ENCODE results near the gene WDR55.
A peak's percentile ranks its signal among the peaks of the same experiment; 100 is the strongest.
"Not testable (repeated sequence)": the region's sequence is repeated elsewhere in the genome, so short reads cannot be mapped to it uniquely, and the experiment has no call there.

The WDR55 gene

GRCh38 chr5:140678993-140679392, 14.3 kb downstream of the WDR55 start:
- Histone ChIP-seq H3K9me3 (ENCODE audit: control insufficient read depth in 2 of 2, low read length in 2 of 2) (no peaks in the 10 kb centered on the region), H3K4me1 (ENCODE audit: control insufficient read depth, insufficient read depth, low read length) (no peaks in the 10 kb centered on the region), H3K36me3 (ENCODE audit: control insufficient read depth in 2 of 2, insufficient read depth in 2 of 2, low read length in 2 of 2) (peaks cover 48 to 59% of the 10 kb centered on the region in 2 donors), H3K27ac (ENCODE audit: low read length) (no peak overlapping the region), H3K27me3 (ENCODE audit: control insufficient read depth in 1 of 2, insufficient read depth in 2 of 2, low read length in 2 of 2) (no peaks in the 10 kb centered on the region), H3K4me3 (ENCODE audit: low read length in 2 of 2) (no peak overlapping the region), H3K9ac (ENCODE audit: low read length in 2 of 2) (no peak overlapping the region)

GRCh38 chr5:140690376-140690932, 25.8 kb downstream of the WDR55 start:
- peak overlapping the region; percentile 69 for H3K27ac ChIP-seq (ENCODE audit: low read length)
- peaks cover 14% of the 10 kb centered on the region in 2 donors for H3K36me3 ChIP-seq (ENCODE audit: control insufficient read depth in 2 of 2, insufficient read depth in 2 of 2, low read length in 2 of 2)
- peak overlapping the region; percentile 81 to 91 for H3K9ac ChIP-seq (ENCODE audit: low read length in 2 of 2)
- H3K9me3 ChIP-seq (ENCODE audit: control insufficient read depth in 2 of 2, low read length in 2 of 2) = no peaks in the 10 kb centered on the region
- H3K4me3 ChIP-seq (ENCODE audit: low read length in 2 of 2) = peak overlapping the region; percentile 81 to 98
- H3K4me1 ChIP-seq (ENCODE audit: control insufficient read depth, insufficient read depth, low read length) = peaks cover 17% of the 10 kb centered on the region
- H3K27me3 ChIP-seq (ENCODE audit: control insufficient read depth in 1 of 2, insufficient read depth in 2 of 2, low read length in 2 of 2) = no peaks in the 10 kb centered on the region

GRCh38 chr5:140690941-140691924, 26.5 kb downstream of the WDR55 start, which contains the start of the genes HARS1 and HARS2:
Gene HARS1 (minus strand): TSS chr5:140691370. CDS start chr5:140691304, 66 bp downstream.
Gene HARS2 (plus strand): TSS chr5:140691455. CDS start chr5:140691649, 194 bp downstream.
- Histone ChIP-seq H3K9ac (ENCODE audit: low read length in 2 of 2) (peak within 1 kb of the TSS; percentile 81 to 91), H3K4me3 (ENCODE audit: low read length in 2 of 2) (peak within 1 kb of the TSS; percentile 81 to 98), H3K27me3 (ENCODE audit: control insufficient read depth in 1 of 2, insufficient read depth in 2 of 2, low read length in 2 of 2) (no peaks in the 10 kb centered on the region), H3K4me1 (ENCODE audit: control insufficient read depth, insufficient read depth, low read length) (peaks cover 17% of the 10 kb centered on the region), H3K9me3 (ENCODE audit: control insufficient read depth in 2 of 2, low read length in 2 of 2) (no peaks in the 10 kb centered on the region), H3K36me3 (ENCODE audit: control insufficient read depth in 2 of 2, insufficient read depth in 2 of 2, low read length in 2 of 2) (peaks cover 21 to 22% of the 10 kb centered on the region in 2 donors), H3K27ac (ENCODE audit: low read length) (peak within 1 kb of the TSS; percentile 69)

GRCh38 chr5:140694276-140694675, 29.6 kb downstream of the WDR55 start:
- Histone ChIP-seq H3K4me1 (ENCODE audit: control insufficient read depth, insufficient read depth, low read length) (peaks cover 17% of the 10 kb centered on the region), H3K27ac (ENCODE audit: low read length) (no peak overlapping the region), H3K27me3 (ENCODE audit: control insufficient read depth in 1 of 2, insufficient read depth in 2 of 2, low read length in 2 of 2) (no peaks in the 10 kb centered on the region), H3K4me3 (ENCODE audit: low read length in 2 of 2) (no peak overlapping the region), H3K36me3 (ENCODE audit: control insufficient read depth in 2 of 2, insufficient read depth in 2 of 2, low read length in 2 of 2) (peaks cover 43 to 50% of the 10 kb centered on the region in 2 donors), H3K9ac (ENCODE audit: low read length in 2 of 2) (no peak overlapping the region), H3K9me3 (ENCODE audit: control insufficient read depth in 2 of 2, low read length in 2 of 2) (no peaks in the 10 kb centered on the region)

GRCh38 chr5:140696891-140697492, 32.3 kb downstream of the WDR55 start:
- peaks cover 24% of the 10 kb centered on the region for H3K4me1 ChIP-seq (ENCODE audit: control insufficient read depth, insufficient read depth, low read length)
- H3K4me3 ChIP-seq (ENCODE audit: low read length in 2 of 2) = no peak overlapping the region
- H3K9ac ChIP-seq (ENCODE audit: low read length in 2 of 2) = no peak overlapping the region
- peaks cover 46 to 55% of the 10 kb centered on the region in 2 donors for H3K36me3 ChIP-seq (ENCODE audit: control insufficient read depth in 2 of 2, insufficient read depth in 2 of 2, low read length in 2 of 2)
- no peaks in the 10 kb centered on the region for H3K9me3 ChIP-seq (ENCODE audit: control insufficient read depth in 2 of 2, low read length in 2 of 2)
- no peaks in the 10 kb centered on the region for H3K27me3 ChIP-seq (ENCODE audit: control insufficient read depth in 1 of 2, insufficient read depth in 2 of 2, low read length in 2 of 2)
- H3K27ac ChIP-seq (ENCODE audit: low read length) = no peak overlapping the region

- H3K4me3 ChIP-seq (ENCODE audit: low read length in 2 of 2) = peak within 1 kb of the TSS; percentile 89 to 96
- peaks cover 58 to 61% of the 10 kb centered on the region in 2 donors for H3K36me3 ChIP-seq (ENCODE audit: control insufficient read depth in 2 of 2, insufficient read depth in 2 of 2, low read length in 2 of 2)
- peaks cover 14% of the 10 kb centered on the region for H3K4me1 ChIP-seq (ENCODE audit: control insufficient read depth, insufficient read depth, low read length)
- H3K9me3 ChIP-seq (ENCODE audit: control insufficient read depth in 2 of 2, low read length in 2 of 2) = no peaks in the 10 kb centered on the region
- no peaks in the 10 kb centered on the region for H3K27me3 ChIP-seq (ENCODE audit: control insufficient read depth in 1 of 2, insufficient read depth in 2 of 2, low read length in 2 of 2)
- peak within 1 kb of the TSS; percentile 82 to 96 for H3K9ac ChIP-seq (ENCODE audit: low read length in 2 of 2)
- peak within 1 kb of the TSS; percentile 70 for H3K27ac ChIP-seq (ENCODE audit: low read length)
These were observed 35.8 kb downstream of the WDR55 start, which contains the start of gene ZMAT2 for GRCh38 chr5:140700177-140701144. Gene ZMAT2 (plus strand): TSS chr5:140700447. CDS start chr5:140700461, 14 bp downstream.

- H3K9ac ChIP-seq (ENCODE audit: low read length in 2 of 2) = no peak overlapping the region
- H3K4me3 ChIP-seq (ENCODE audit: low read length in 2 of 2) = no peak overlapping the region
- H3K27me3 ChIP-seq (ENCODE audit: control insufficient read depth in 1 of 2, insufficient read depth in 2 of 2, low read length in 2 of 2) = no peaks in the 10 kb centered on the region
- no peak overlapping the region for H3K27ac ChIP-seq (ENCODE audit: low read length)
- H3K36me3 ChIP-seq (ENCODE audit: control insufficient read depth in 2 of 2, insufficient read depth in 2 of 2, low read length in 2 of 2) = peaks cover 26 to 28% of the 10 kb centered on the region in 2 donors
- H3K4me1 ChIP-seq (ENCODE audit: control insufficient read depth, insufficient read depth, low read length) = no peaks in the 10 kb centered on the region
- no peaks in the 10 kb centered on the region for H3K9me3 ChIP-seq (ENCODE audit: control insufficient read depth in 2 of 2, low read length in 2 of 2)
These were observed 43.1 kb downstream of the WDR55 start for GRCh38 chr5:140707812-140708211.

- H3K27me3 ChIP-seq (ENCODE audit: control insufficient read depth in 1 of 2, insufficient read depth in 2 of 2, low read length in 2 of 2); H3K4me3 ChIP-seq (ENCODE audit: low read length in 2 of 2); H3K9me3 ChIP-seq (ENCODE audit: control insufficient read depth in 2 of 2, low read length in 2 of 2); H3K4me1 ChIP-seq (ENCODE audit: control insufficient read depth, insufficient read depth, low read length); H3K27ac ChIP-seq (ENCODE audit: low read length); H3K9ac ChIP-seq (ENCODE audit: low read length in 2 of 2): not testable (repeated sequence)
- H3K36me3 ChIP-seq (ENCODE audit: control insufficient read depth in 2 of 2, insufficient read depth in 2 of 2, low read length in 2 of 2) = peaks cover 19 to 22% of the 10 kb centered on the region in 2 donors
These were observed 44.1 kb downstream of the WDR55 start for GRCh38 chr5:140708787-140709186.

GRCh38 chr5:140710899-140711552, 46.3 kb downstream of the WDR55 start:
- Histone ChIP-seq H3K9me3 (ENCODE audit: control insufficient read depth in 2 of 2, low read length in 2 of 2) (no peaks in the 10 kb centered on the region), H3K27me3 (ENCODE audit: control insufficient read depth in 1 of 2, insufficient read depth in 2 of 2, low read length in 2 of 2) (no peaks in the 10 kb centered on the region), H3K27ac (ENCODE audit: low read length) (peak overlapping the region; percentile 82), H3K4me3 (ENCODE audit: low read length in 2 of 2) (peak overlapping the region; percentile 81 to 82), H3K36me3 (ENCODE audit: control insufficient read depth in 2 of 2, insufficient read depth in 2 of 2, low read length in 2 of 2) (peaks cover 4 to 5% of the 10 kb centered on the region in 2 donors), H3K4me1 (ENCODE audit: control insufficient read depth, insufficient read depth, low read length) (no peaks in the 10 kb centered on the region), H3K9ac (ENCODE audit: low read length in 2 of 2) (peak overlapping the region; percentile 71 to 75)
